HepG2 (cell line): Measurements from ENCODE around the gene SPECC1L. TPM values are rescaled to one million over a fixed set of nuclear protein-coding genes. Genes with fewer than 3 reads are reported as not detected.
A peak's percentile ranks its signal among the peaks of the same experiment; 100 is the strongest.

ENCODE experiments used
- EED ChIP-seq: sonication (generic); formaldehyde crosslinking; IDR thresholded peaks from 2 replicates; pipeline ENCODE4 v1.5.0; 2020; ENCODE audit warnings: mild to moderate bottlenecking, missing genetic modification reagents
- FOXJ3 ChIP-seq: sonication (generic); formaldehyde crosslinking; IDR thresholded peaks from 2 replicates; pipeline ENCODE4 v1.4.0; 2020; ENCODE audit warnings: missing genetic modification reagents, mild to moderate bottlenecking, borderline replicate concordance
- IRF2 ChIP-seq: IDR thresholded peaks from 2 replicates; pipeline ENCODE4 v1.6.1; 2018; ENCODE audit warnings: missing genetic modification reagents, missing compliant biosample characterization
- NFKB2 ChIP-seq: sonication (generic); formaldehyde crosslinking; IDR thresholded peaks from 2 replicates; pipeline ENCODE4 v1.4.0; 2020; ENCODE audit warnings: missing genetic modification reagents, borderline replicate concordance
- NFRKB ChIP-seq: fragments of 450-650 bp; IDR thresholded peaks from 2 replicates; pipeline ENCODE4 v1.6.1; 2017
- REXO4 ChIP-seq: sonication (generic); formaldehyde crosslinking; IDR thresholded peaks from 2 replicates; pipeline ENCODE4 v1.8.0; 2022; ENCODE audit warnings: missing genetic modification reagents, mild to moderate bottlenecking, borderline replicate concordance
- SRY ChIP-seq: sonication (generic); formaldehyde crosslinking; IDR thresholded peaks from 2 replicates; pipeline ENCODE4 v1.8.0; 2022; ENCODE audit warnings: mild to moderate bottlenecking, missing genetic modification reagents
- STAT5B ChIP-seq: sonication (generic); formaldehyde crosslinking; IDR thresholded peaks from 2 replicates; pipeline ENCODE4 v1.4.0; 2020; ENCODE audit warnings: missing genetic modification reagents
- TFAP4 ChIP-seq: sonication (generic); IDR thresholded peaks from 2 replicates; pipeline ENCODE4 v1.6.1; 2016; ENCODE audit warnings: low read depth, borderline replicate concordance
- TRIM22 ChIP-seq: fragments of 450-650 bp; IDR thresholded peaks from 2 replicates; pipeline ENCODE4 v1.6.1; 2017
- ZFP36L2 ChIP-seq: sonication (generic); formaldehyde crosslinking; IDR thresholded peaks from 2 replicates; pipeline ENCODE4 v1.4.0; 2020; ENCODE audit warnings: missing genetic modification reagents
- ZNF362 ChIP-seq: sonication (generic); formaldehyde crosslinking; IDR thresholded peaks from 2 replicates; pipeline ENCODE4 v1.4.0; 2020; ENCODE audit warnings: missing genetic modification reagents, mild to moderate bottlenecking, borderline replicate concordance
- ZNF547 ChIP-seq: sonication (generic); formaldehyde crosslinking; IDR thresholded peaks from 2 replicates; pipeline ENCODE4 v1.5.1; 2020; ENCODE audit warnings: mild to moderate bottlenecking, missing genetic modification reagents
- polyA plus RNA-seq, 8 experiments: library from polyadenylated mRNA; depleted of rRNA in 3 of 8; stranded (reverse) in 7 of 8; unstranded in 1 of 8; fragments of >200 nt; fragmentation: Illumina TruSeq in 4 of 8; extraction: Trizol in 4 of 8; gene quantifications; 2 replicates each; pipeline versions ENCODE4 v1.2.1 to v1.2.3, GENCODE V29; 2011 to 2016; ENCODE audit warnings: low read depth in 4 of 8, missing spikeins in 1 of 8, mixed read lengths in 1 of 8; ENCODE audit not compliant: insufficient read depth in 1 of 8
- total RNA-seq, 5 experiments: library from RNA; depleted of rRNA; stranded (reverse); fragments of >200 nt; fragmentation: Illumina TruSeq; extraction: Trizol; gene quantifications; 2 replicates each; pipeline ENCODE4 v1.2.3, GENCODE V29; 2016; ENCODE audit warnings: low read depth in 1 of 5
- TF ChIP-seq, protein P1 (sequence below): sonication (generic); formaldehyde crosslinking; IDR thresholded peaks from 2 replicates; pipeline ENCODE4 v1.4.0; 2020; ENCODE audit warnings: missing genetic modification reagents, borderline replicate concordance
- TF ChIP-seq, protein P2 (sequence below): sonication (generic); formaldehyde crosslinking; IDR thresholded peaks from 2 replicates; pipeline ENCODE4 v1.8.0; 2022; ENCODE audit warnings: mild to moderate bottlenecking, missing genetic modification reagents
- TF ChIP-seq, protein P3 (sequence below): IDR thresholded peaks from 2 replicates; pipeline ENCODE4 v1.6.1; 2016
- TF ChIP-seq, protein P4 (sequence below): IDR thresholded peaks from 2 replicates; pipeline ENCODE4 v1.6.1; 2016; ENCODE audit warnings: low read depth, control low read depth

The SPECC1L gene
- total and polyA plus RNA-seq, 2 of the 13 experiments (the other 11 are each of a cell fraction or from before 2014, with no cell fraction given) = 14.1 to 30.3 TPM

DNA sequence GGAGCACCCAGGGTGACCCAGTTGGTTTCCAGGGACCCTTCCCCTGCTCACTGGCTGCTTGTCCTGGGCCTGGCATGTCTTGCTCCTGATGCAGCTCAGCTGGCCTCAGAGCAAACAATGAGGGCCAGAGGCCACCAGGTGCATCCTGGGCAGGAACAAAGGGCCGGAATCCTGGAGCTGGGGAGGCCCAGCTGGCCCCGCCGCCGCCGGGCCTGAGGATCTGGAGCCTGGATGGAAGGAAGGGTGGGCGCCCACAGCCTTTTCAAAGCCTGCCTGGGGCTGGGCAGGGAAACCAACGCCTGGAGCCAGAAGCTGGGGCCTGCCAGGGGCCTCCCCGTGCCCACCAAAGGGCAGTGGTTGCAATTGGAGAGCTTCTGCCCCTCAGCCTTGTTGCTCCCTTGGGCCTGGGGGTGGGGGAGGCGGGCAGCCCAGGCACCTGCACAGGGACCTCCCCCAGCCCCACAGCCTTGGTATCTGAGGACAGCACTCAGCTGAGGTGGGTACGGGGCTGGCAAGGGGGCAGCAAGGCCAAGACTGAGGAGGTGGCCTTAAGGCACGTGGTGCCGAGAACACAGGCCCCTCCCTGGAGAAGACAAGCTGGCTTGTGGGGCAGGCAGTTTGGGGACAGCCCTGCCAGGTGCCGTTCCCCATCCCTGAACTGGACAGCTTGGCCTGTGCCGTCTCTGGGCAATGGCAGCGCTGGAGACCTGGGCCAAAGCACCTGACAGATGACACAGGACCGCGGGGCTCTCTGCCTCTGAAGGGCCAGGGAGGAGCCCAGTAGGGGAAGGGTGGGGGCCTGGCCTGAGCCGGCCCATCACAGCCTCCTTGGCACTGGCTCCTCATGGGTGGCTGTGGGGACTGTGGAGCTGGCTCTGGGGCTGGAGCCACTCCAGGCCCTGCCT is 149.7 kb downstream of the SPECC1L start (continued):
- TF ChIP-seq, protein P1, sequence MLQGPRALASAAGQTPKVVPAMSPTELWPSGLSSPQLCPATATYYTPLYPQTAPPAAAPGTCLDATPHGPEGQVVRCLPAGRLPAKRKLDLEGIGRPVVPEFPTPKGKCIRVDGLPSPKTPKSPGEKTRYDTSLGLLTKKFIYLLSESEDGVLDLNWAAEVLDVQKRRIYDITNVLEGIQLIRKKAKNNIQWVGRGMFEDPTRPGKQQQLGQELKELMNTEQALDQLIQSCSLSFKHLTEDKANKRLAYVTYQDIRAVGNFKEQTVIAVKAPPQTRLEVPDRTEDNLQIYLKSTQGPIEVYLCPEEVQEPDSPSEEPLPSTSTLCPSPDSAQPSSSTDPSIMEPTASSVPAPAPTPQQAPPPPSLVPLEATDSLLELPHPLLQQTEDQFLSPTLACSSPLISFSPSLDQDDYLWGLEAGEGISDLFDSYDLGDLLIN = no peak
- TF ChIP-seq EED (no peak), SRY (CRISPR knock-in tag) (peak; percentile 44; the same call in 1 of the 2 replicates), ZFP36L2 (CRISPR knock-in tag) (no peak), IRF2 (no peak), FOXJ3 (no peak), TFAP4 (peak; percentile 99), ZNF547 (CRISPR knock-in tag) (no peak), TRIM22 (no peak), ZNF362 (CRISPR knock-in tag) (no peak), NFKB2 (CRISPR knock-in tag) (peak; percentile 35; the same call in 1 of the 2 replicates), REXO4 (CRISPR knock-in tag) (no peak), NFRKB (no peak), STAT5B (CRISPR knock-in tag) (no peak)
- TF ChIP-seq, protein P2, sequence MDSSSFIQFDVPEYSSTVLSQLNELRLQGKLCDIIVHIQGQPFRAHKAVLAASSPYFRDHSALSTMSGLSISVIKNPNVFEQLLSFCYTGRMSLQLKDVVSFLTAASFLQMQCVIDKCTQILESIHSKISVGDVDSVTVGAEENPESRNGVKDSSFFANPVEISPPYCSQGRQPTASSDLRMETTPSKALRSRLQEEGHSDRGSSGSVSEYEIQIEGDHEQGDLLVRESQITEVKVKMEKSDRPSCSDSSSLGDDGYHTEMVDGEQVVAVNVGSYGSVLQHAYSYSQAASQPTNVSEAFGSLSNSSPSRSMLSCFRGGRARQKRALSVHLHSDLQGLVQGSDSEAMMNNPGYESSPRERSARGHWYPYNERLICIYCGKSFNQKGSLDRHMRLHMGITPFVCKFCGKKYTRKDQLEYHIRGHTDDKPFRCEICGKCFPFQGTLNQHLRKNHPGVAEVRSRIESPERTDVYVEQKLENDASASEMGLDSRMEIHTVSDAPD = no peak
- TF ChIP-seq, protein P3, sequence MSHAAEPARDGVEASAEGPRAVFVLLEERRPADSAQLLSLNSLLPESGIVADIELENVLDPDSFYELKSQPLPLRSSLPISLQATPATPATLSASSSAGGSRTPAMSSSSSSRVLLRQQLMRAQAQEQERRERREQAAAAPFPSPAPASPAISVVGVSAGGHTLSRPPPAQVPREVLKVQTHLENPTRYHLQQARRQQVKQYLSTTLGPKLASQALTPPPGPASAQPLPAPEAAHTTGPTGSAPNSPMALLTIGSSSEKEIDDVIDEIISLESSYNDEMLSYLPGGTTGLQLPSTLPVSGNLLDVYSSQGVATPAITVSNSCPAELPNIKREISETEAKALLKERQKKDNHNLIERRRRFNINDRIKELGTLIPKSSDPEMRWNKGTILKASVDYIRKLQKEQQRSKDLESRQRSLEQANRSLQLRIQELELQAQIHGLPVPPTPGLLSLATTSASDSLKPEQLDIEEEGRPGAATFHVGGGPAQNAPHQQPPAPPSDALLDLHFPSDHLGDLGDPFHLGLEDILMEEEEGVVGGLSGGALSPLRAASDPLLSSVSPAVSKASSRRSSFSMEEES (CRISPR knock-in tag) = no peak
- TF ChIP-seq, protein P4, sequence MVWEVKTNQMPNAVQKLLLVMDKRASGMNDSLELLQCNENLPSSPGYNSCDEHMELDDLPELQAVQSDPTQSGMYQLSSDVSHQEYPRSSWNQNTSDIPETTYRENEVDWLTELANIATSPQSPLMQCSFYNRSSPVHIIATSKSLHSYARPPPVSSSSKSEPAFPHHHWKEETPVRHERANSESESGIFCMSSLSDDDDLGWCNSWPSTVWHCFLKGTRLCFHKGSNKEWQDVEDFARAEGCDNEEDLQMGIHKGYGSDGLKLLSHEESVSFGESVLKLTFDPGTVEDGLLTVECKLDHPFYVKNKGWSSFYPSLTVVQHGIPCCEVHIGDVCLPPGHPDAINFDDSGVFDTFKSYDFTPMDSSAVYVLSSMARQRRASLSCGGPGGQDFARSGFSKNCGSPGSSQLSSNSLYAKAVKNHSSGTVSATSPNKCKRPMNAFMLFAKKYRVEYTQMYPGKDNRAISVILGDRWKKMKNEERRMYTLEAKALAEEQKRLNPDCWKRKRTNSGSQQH (CRISPR knock-in tag) = no peak
